KOPT-K1 (cell line): ENCODE results near the gene MS4A15.
"Not testable (repeated sequence)": the region's sequence is repeated elsewhere in the genome, so short reads cannot be mapped to it uniquely, and the experiment has no call there.

Experiments
- H3K27ac ChIP-seq: fragments of 200-600 bp; sonication (generic); 2 replicates; pipeline ENCODE4 v1.5.1; 2016; ENCODE audit warnings: antibody characterized with exemption, mild to moderate bottlenecking, low read depth, low read length; ENCODE audit not compliant: poor library complexity, severe bottlenecking
- H3K36me3 ChIP-seq: fragments of 200-600 bp; sonication (generic); 2 replicates; pipeline ENCODE4 v1.5.1; 2017; ENCODE audit warnings: antibody characterized with exemption, mild to moderate bottlenecking, low read length, moderate library complexity; ENCODE audit not compliant: insufficient read depth
- H3K9me3 ChIP-seq: fragments of 200-600 bp; sonication (generic); 2 replicates; pipeline ENCODE4 v1.5.1; 2017; ENCODE audit warnings: antibody characterized with exemption, low read length, mild to moderate bottlenecking; ENCODE audit not compliant: insufficient read depth, poor library complexity, severe bottlenecking

MS4A15 gene, protein sequence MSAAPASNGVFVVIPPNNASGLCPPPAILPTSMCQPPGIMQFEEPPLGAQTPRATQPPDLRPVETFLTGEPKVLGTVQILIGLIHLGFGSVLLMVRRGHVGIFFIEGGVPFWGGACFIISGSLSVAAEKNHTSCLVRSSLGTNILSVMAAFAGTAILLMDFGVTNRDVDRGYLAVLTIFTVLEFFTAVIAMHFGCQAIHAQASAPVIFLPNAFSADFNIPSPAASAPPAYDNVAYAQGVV

DNA sequence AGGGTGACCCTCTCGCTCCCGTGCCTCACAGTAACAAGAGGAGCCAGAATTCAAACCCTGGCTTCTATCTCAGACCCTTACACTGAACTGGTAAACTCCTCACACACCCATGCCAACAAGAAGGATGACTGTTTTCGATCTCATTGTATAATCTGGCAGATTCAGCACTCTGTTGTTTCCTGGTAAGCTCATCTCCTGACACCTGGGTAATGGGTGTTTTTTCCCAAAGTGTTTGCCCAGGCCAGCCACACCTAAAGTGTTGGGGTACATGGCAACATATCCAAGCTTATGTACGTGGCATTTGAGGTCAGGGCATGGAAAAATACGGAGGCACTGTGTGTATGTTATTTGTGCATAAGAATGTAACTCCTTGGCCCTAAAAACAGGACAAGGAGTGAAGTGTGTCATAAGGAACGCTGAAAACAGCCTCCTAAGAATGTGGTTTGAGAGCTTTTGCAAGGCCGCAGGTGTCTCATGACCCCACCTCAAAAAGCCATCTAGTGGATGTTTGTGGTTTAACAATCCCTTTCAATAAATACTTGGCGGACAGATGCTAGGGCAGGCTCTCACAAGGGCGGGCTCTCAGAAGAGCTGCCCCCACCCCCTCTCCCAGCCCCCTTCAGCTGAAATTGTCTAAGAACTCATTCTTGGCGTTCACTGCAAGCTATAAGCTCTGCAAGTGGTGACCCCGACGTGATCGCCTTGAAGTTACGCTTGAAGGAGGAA, at the start of gene MS4A15:
TSS of gene MS4A15 (plus strand) at position 561 of the 726 bp plus-strand sequence. CDS start 6,867 bp downstream, outside the sequence.
- no peaks in the 10 kb centered on the region for H3K9me3 ChIP-seq
- no peaks in the 10 kb centered on the region for H3K36me3 ChIP-seq
- no peak within 1 kb of the TSS for H3K27ac ChIP-seq

- no peaks in the 10 kb centered on the region for H3K9me3 ChIP-seq
- H3K36me3 ChIP-seq: no peaks in the 10 kb centered on the region
- no peak overlapping the region for H3K27ac ChIP-seq
Observed at GRCh38 chr11:60706931-60707330, 49.7 kb upstream of the MS4A15 start.

DNA sequence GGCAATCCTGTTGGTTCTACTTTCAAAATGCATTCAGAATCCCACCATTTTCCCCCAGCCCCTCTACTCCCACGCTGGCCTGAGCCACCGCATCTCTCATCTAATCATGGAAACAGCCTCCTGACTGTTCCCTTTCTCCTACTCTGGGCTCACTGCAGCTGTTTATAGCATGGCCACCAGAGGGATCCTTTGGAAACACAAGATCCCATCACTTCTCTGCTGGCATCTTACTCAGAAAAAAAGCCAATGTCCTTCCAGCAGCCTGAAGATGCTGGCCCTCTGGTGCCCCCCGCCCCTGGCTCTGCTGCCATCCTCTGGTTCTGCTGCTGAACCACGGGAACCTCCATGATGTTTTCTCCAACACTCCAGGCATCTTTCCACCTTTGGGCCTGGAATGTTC, 46.2 kb upstream of the MS4A15 start:
- Histone ChIP-seq H3K27ac (no peak overlapping the region), H3K9me3 (no peaks in the 10 kb centered on the region)

DNA sequence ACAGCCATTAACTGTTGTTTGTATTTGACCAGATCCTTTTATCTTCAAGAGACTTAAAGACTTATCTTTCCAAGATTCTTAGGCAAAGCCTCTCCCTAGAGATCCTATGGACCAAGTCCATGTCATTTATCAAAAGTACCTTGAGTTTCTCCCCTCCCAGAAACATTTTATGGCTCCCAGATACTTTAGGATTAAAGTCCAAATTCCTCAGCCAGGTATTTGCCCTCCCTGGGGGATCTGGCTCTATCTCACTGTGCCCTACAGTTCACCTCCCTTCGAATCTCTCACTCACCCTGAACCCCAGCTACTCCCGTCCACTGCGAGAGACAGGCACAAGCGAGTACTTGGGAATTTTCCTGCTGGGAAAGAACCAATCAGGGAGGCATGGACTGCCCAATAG, 45.4 kb upstream of the MS4A15 start:
- Histone ChIP-seq H3K27ac (no peak overlapping the region), H3K36me3 (no peaks in the 10 kb centered on the region), H3K9me3 (no peaks in the 10 kb centered on the region)

More for the DNA sequence above, 46.2 kb upstream of the MS4A15 start:
- no peaks in the 10 kb centered on the region for H3K36me3 ChIP-seq

DNA sequence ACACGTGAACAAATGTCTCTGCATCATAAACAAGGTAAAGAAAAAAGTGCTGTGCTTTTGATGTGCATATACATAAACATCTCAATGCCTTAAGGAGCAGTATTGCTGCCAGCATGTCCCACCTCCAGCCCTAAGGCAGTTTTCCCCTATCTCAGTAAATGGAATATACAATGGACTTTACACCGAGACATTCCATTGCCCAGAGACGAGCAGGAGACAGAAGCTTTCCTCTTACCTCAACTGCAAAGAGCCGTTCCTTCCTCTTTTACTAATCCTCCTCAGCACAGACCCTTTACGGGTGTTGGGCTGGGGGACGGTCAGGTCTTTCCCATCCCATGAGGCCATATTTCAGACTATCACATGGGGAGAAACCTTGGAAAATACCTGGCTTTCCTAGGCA, 43.2 kb upstream of the MS4A15 start:
- H3K9me3 ChIP-seq, H3K36me3 ChIP-seq, H3K27ac ChIP-seq: not testable (repeated sequence)

GRCh38 chr11:60717956-60718355, 38.7 kb upstream of the MS4A15 start:
- no peak overlapping the region for H3K27ac ChIP-seq
- H3K36me3 ChIP-seq: no peaks in the 10 kb centered on the region
- peaks cover 20% of the 10 kb centered on the region for H3K9me3 ChIP-seq

- Histone ChIP-seq H3K9me3 (peaks cover 20% of the 10 kb centered on the region), H3K36me3 (no peaks in the 10 kb centered on the region), H3K27ac (no peak overlapping the region)
Observed at GRCh38 chr11:60718524-60719316, 37.9 kb upstream of the MS4A15 start.

DNA sequence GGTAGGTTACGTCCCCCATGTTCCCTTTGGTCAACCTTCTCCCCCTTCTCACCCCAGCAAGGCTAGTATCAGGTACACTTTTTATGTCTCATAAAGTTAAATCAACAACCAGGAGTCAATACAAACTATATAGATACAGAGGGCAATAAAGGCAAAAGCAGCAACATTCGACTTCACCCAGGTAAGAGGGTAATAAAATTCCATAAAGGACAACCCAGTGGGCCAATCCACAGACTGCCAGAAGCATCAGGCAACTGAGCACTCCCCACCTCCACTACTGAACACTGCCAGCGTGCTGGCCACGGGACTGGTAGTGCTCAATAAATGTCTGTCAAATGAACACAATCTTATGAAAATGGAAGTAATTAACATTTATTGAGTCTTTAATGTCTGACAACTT, 37.3 kb upstream of the MS4A15 start:
- H3K27ac ChIP-seq: no peak overlapping the region

DNA sequence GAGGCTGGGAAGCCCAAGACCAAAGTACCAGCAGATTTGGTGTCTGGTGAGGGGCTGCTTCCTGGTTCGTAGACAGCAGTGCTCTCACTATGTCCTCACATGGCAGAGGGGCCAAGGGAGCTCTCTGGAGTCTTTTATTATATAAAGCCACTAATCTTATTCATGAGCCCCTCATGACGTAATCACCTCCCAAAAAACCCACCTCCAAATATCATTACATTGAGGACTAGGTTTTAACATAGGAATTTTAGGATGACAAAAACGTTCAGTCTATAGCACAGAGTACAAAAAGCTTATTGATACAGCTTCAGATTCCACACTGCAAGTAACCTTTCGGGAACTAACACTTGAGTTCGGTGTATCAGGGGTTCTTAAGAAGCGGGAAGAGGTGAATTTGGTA, 36.2 kb upstream of the MS4A15 start:
- peaks cover 20% of the 10 kb centered on the region for H3K9me3 ChIP-seq
- H3K27ac ChIP-seq: no peak overlapping the region
- no peaks in the 10 kb centered on the region for H3K36me3 ChIP-seq

More for the DNA sequence above, 37.3 kb upstream of the MS4A15 start:
- Histone ChIP-seq H3K36me3 (no peaks in the 10 kb centered on the region), H3K9me3 (peaks cover 20% of the 10 kb centered on the region)

GRCh38 chr11:60724420-60724819, 32.2 kb upstream of the MS4A15 start, which contains the start of gene MS4A18:
Gene MS4A18 (plus strand): TSS chr11:60724720.
- no peaks in the 10 kb centered on the region for H3K36me3 ChIP-seq
- H3K27ac ChIP-seq: no peak within 1 kb of the TSS
- H3K9me3 ChIP-seq: peaks cover 3% of the 10 kb centered on the region

GRCh38 chr11:60725592-60725991, 31.1 kb upstream of the MS4A15 start:
- no peak overlapping the region for H3K27ac ChIP-seq
- H3K9me3 ChIP-seq: no peaks in the 10 kb centered on the region
- no peaks in the 10 kb centered on the region for H3K36me3 ChIP-seq

DNA sequence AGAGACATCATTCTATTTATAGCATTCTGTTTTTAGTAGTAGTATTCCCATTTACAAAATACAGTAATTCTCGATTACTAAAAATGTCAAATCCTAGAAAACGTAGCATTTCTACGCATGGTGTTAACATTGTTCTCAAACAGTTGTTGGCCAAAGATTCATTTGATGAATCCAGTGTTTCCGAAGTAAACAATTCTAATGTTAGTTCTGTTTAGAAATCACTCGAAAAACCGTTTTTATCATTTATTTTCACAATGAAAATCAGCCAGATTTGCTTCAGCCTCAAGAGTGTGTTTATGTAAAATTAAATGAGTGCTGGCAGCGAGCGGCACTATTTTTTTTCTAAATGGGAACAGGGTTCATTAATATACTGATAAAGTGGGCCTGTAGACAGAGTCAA, 25.1 kb upstream of the MS4A15 start:
- no peak overlapping the region for H3K27ac ChIP-seq
- H3K9me3 ChIP-seq: no peaks in the 10 kb centered on the region
- no peaks in the 10 kb centered on the region for H3K36me3 ChIP-seq

DNA sequence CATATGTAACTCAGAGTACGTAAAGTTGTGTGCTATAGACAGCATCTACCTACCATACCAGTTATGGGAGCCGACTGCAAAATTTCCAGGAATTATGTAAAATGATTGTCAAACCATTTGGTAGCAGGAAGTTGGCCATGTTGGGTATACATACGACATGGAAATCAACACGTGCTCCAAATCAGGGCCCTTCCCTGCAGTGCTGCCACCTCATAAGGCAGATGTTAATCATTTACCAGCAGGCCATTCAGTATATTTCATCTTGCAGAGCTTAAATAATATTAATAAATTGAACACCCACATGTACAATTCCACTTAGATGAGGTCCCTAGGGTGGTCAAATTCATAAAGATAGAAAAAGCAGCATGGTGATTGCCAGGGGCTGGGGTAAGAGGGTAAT, 22.4 kb upstream of the MS4A15 start:
- no peaks in the 10 kb centered on the region for H3K36me3 ChIP-seq
- no peaks in the 10 kb centered on the region for H3K9me3 ChIP-seq
- H3K27ac ChIP-seq: no peak overlapping the region

- no peaks in the 10 kb centered on the region for H3K9me3 ChIP-seq
- H3K36me3 ChIP-seq: no peaks in the 10 kb centered on the region
- H3K27ac ChIP-seq: no peak overlapping the region
Observed at GRCh38 chr11:60739114-60739513, 17.6 kb upstream of the MS4A15 start.

DNA sequence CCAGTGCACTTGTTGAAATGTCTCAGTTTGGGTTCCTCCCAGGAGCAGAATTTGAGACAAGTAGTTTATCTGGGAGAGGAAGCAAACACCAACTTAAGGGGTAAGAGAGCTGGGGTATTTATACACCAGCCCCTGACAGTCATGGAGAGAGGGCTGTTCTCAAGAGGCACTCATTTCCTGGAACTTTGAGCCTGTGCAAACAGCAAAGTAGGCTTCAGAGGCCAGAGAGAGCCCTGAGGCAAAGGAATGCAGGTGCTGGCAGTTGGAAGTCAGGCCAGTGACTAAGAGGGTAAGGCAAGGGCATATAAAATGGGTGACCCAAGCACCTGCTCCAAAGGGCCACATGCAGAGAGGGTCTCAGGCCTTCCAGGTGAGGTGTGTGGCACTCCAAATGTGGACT, 16.1 kb upstream of the MS4A15 start:
- no peaks in the 10 kb centered on the region for H3K36me3 ChIP-seq
- H3K27ac ChIP-seq: no peak overlapping the region
- peaks cover 5% of the 10 kb centered on the region for H3K9me3 ChIP-seq
